ENCODE measurements around the gene ZNF865. TPM values are rescaled to one million over a fixed set of nuclear protein-coding genes. Genes with fewer than 3 reads are reported as not detected.

The ZNF865 gene
- total and polyA plus RNA-seq, 2 of the 4 experiments (the other 2 are of a cell fraction): under 0.01 to 4.6 TPM

DNA sequence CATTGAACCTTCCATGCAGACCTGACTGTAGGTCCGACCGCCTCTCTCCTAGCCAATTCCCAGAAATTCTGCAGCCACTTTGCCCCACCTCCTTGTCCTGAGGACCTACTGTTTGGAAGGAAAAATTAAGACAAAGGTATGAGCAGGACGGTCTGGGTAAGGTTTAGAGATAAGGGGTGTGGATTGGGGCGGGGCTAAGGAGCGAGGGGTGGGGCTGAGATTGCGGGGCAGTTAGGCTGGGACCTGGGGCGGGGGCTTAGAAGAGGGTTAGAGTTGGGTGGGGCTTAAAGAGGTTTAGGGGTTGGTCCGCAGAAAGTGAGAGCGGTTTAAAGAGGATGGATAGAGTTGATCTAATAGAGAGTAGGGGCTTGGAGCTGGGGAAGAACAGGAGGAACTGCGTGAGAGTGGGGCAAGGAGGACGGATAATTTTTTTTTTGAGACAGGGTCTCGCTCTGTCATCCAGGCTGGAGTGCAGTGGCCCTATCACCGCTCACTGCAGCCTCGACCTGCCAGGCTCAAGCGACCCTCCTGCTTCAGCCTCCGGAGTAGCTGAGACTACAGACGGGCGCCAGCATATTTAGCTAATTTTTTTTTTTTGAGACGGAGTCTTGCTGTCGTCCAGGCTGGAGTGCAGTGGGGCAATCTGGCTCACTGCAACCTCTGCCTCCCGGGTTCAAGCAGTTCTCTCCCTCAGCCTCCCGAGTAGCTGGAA lies 1.7 kb upstream of the ZNF865 start:
- peaks cover 27 to 49% of the 10 kb centered on the region in 2 experiments for H3K79me1 ChIP-seq (ENCODE audit: low read depth in 1 of 2, low read length in 2 of 2)
- dilution Hi-C loops (cut with HindIII; ENCODE audit: low sequenced_read_pairs, unreplicated experiment) (no loop called here), intact Hi-C loops (cut with micrococcal nuclease) (no loop called here), in situ Hi-C loops (cut with MboI; ENCODE audit: low sequenced_read_pairs) (no loop called here)
- ATAC-seq (ENCODE audit: low read depth) (no peak), DNase-seq (no peak)
- H3K56ac ChIP-seq (ENCODE audit: extremely low read depth, insufficient read depth, low read length): no peak overlapping the region
- H3K4me3 ChIP-seq (ENCODE audit: insufficient read depth, low read depth, low read length): no peak overlapping the region
- no peak overlapping the region for H2AFZ ChIP-seq (replicated peaks; ENCODE audit: low read length, poor library complexity)
- H3K9ac ChIP-seq (ENCODE audit: low read depth, low read length): no peak overlapping the region
- POLR2A ChIA-PET (ENCODE audit: unreplicated experiment): no interaction called here
- BruUV-seq (replicated peaks): no TSS peak
- no peak overlapping the region for H4K5ac ChIP-seq (ENCODE audit: low read depth, low read length)
- H3K4me1 ChIP-seq (ENCODE audit: control insufficient read depth, insufficient read depth, low read length): peaks cover 9% of the 10 kb centered on the region
- no peaks in the 10 kb centered on the region for H3K27me3 ChIP-seq (ENCODE audit: control insufficient read depth, insufficient read depth, low read length)
- H3K18ac ChIP-seq (ENCODE audit: low read depth, low read length): no peak overlapping the region
- H3K23ac ChIP-seq (ENCODE audit: low read depth, low read length): no peak overlapping the region
- H2BK20ac ChIP-seq (ENCODE audit: low read depth, low read length): no peak overlapping the region
- H3K36me3 ChIP-seq (ENCODE audit: control insufficient read depth, insufficient read depth, low read length): peaks cover 2% of the 10 kb centered on the region; the same call in 1 of the 2 replicates
- no peak overlapping the region; a peak in 1 of 4 replicates for H4K8ac ChIP-seq (ENCODE audit: low read depth in 2 of 2, low read length in 2 of 2)
- H3K9me1 ChIP-seq (ENCODE audit: insufficient read depth, low read length): peaks cover 8% of the 10 kb centered on the region; the same call in 1 of the 2 replicates
- TF ChIP-seq RCOR1 (IDR thresholded peaks at IDR 0.05; ENCODE audit: insufficient replicate concordance, low read length) (no peak), SMC3 (IDR thresholded peaks at IDR 0.05; ENCODE audit: low read depth, low read length) (no peak), MAFK (IDR thresholded peaks at IDR 0.05; ENCODE audit: low read depth, low read length) (no peak), RAD21 (IDR thresholded peaks at IDR 0.05; ENCODE audit: low read length) (no peak), CEBPB (IDR thresholded peaks at IDR 0.05; ENCODE audit: low read depth, low read length) (no peak), POLR2A (IDR thresholded peaks at IDR 0.05; ENCODE audit: low read depth, low read length) (no peak)
- TF ChIP-seq, protein P1, sequence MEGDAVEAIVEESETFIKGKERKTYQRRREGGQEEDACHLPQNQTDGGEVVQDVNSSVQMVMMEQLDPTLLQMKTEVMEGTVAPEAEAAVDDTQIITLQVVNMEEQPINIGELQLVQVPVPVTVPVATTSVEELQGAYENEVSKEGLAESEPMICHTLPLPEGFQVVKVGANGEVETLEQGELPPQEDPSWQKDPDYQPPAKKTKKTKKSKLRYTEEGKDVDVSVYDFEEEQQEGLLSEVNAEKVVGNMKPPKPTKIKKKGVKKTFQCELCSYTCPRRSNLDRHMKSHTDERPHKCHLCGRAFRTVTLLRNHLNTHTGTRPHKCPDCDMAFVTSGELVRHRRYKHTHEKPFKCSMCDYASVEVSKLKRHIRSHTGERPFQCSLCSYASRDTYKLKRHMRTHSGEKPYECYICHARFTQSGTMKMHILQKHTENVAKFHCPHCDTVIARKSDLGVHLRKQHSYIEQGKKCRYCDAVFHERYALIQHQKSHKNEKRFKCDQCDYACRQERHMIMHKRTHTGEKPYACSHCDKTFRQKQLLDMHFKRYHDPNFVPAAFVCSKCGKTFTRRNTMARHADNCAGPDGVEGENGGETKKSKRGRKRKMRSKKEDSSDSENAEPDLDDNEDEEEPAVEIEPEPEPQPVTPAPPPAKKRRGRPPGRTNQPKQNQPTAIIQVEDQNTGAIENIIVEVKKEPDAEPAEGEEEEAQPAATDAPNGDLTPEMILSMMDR (conservative IDR thresholded peaks at IDR 0.05; ENCODE audit: low read depth, low read length): no peak
- TF ChIP-seq, protein P2, sequence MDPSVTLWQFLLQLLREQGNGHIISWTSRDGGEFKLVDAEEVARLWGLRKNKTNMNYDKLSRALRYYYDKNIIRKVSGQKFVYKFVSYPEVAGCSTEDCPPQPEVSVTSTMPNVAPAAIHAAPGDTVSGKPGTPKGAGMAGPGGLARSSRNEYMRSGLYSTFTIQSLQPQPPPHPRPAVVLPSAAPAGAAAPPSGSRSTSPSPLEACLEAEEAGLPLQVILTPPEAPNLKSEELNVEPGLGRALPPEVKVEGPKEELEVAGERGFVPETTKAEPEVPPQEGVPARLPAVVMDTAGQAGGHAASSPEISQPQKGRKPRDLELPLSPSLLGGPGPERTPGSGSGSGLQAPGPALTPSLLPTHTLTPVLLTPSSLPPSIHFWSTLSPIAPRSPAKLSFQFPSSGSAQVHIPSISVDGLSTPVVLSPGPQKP (IDR thresholded peaks at IDR 0.05; ENCODE audit: borderline replicate concordance, low read depth, low read length): no peak
- TF ChIP-seq, protein P3, sequence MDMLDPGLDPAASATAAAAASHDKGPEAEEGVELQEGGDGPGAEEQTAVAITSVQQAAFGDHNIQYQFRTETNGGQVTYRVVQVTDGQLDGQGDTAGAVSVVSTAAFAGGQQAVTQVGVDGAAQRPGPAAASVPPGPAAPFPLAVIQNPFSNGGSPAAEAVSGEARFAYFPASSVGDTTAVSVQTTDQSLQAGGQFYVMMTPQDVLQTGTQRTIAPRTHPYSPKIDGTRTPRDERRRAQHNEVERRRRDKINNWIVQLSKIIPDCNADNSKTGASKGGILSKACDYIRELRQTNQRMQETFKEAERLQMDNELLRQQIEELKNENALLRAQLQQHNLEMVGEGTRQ (IDR thresholded peaks at IDR 0.05; ENCODE audit: low read depth, low read length): no peak
- CTCF ChIA-PET: no interaction called here
- no peak overlapping the region for H4K91ac ChIP-seq (ENCODE audit: insufficient read depth, low read depth, low read length)
- H3K4me2 ChIP-seq (ENCODE audit: low read depth, low read length): no peak overlapping the region
- H3K4ac ChIP-seq (ENCODE audit: low read depth, low read length): no peak overlapping the region
- WGBS, 2 experiments (ENCODE audit: extremely low coverage in 2 of 2, insufficient read length in 1 of 2): 84 to 100% methylated on average over 2 to 10 of the region's 22 CpGs
- H3K27ac ChIP-seq (ENCODE audit: insufficient read depth, low read length): no peak overlapping the region
- H2AK9ac ChIP-seq (replicated peaks; ENCODE audit: low read depth, low read length, poor library complexity): peak overlapping the region; percentile 81
- H3K9me3 ChIP-seq (ENCODE audit: control insufficient read depth, insufficient read depth, low read length): no peaks in the 10 kb centered on the region
- no peak overlapping the region for H2BK5ac ChIP-seq (ENCODE audit: low read depth, low read length, poor library complexity, severe bottlenecking)
- H4K20me1 ChIP-seq (ENCODE audit: insufficient read depth, low read length): peaks cover 24% of the 10 kb centered on the region; the same call in 1 of the 2 replicates
- H2BK15ac ChIP-seq (ENCODE audit: low read depth, low read length): no peak overlapping the region
- no peak overlapping the region for H3K14ac ChIP-seq (replicated peaks; ENCODE audit: low read depth, low read length)
- H2BK120ac ChIP-seq (ENCODE audit: low read depth, low read length): no peak overlapping the region
- no peak overlapping the region for H2AK5ac ChIP-seq (ENCODE audit: low read depth, low read length)

All from IMR-90 (cell line).